ENCODE measurements around the gene SLC19A1. TPM values are rescaled to one million over a fixed set of nuclear protein-coding genes. Genes with fewer than 3 reads are reported as not detected.

SLC19A1 gene
- total and polyA plus RNA-seq, 2 donors (not counting 1 experiment from before 2014, with no cell fraction given) = 1.7 to 2.1 TPM

- no peak overlapping the region for H3K9ac ChIP-seq (ENCODE audit: insufficient read depth, low read length)
- H3K9me3 ChIP-seq (ENCODE audit: control insufficient read depth, insufficient read depth, low read depth, low read length) = no peaks in the 10 kb centered on the region
- H2AFZ ChIP-seq (ENCODE audit: low read length) = no peak overlapping the region
- peaks cover 8% of the 10 kb centered on the region for H3K36me3 ChIP-seq (ENCODE audit: control insufficient read depth, insufficient read depth, low read length)
- DNase-seq (ENCODE audit: low read depth in 2 of 2) = no peak
- H3K27ac ChIP-seq (ENCODE audit: insufficient read depth, low read length) = no peak overlapping the region
- no peak overlapping the region for H3K4me3 ChIP-seq (replicated peaks in 1 of 4; ENCODE audit: control extremely low read depth in 1 of 4, insufficient read depth in 1 of 4, low read depth in 3 of 4, low read length in 4 of 4)
- no peaks in the 10 kb centered on the region for H4K20me1 ChIP-seq (ENCODE audit: control insufficient read depth, extremely low read depth, insufficient read depth, low read length)
- no peaks in the 10 kb centered on the region for H3K27me3 ChIP-seq (ENCODE audit: control insufficient read depth, insufficient read depth, low read length)
- TF ChIP-seq EZH2 (IDR thresholded peaks at IDR 0.05; ENCODE audit: low read length, missing control alignments) (no peak), CTCF (conservative IDR thresholded peaks at IDR 0.05 in 1 of 2, IDR thresholded peaks at IDR 0.05 in 1 of 2; ENCODE audit: low read depth in 1 of 2, low read length in 2 of 2) (no peak)
- H3K4me1 ChIP-seq (ENCODE audit: control insufficient read depth, extremely low read depth, insufficient read depth, low read length) = no peaks in the 10 kb centered on the region
- no peaks in the 10 kb centered on the region for H3K79me2 ChIP-seq (ENCODE audit: control insufficient read depth, insufficient read depth, low read length)
- H3K4me2 ChIP-seq (ENCODE audit: extremely low read depth, insufficient read depth, low read length) = no peak overlapping the region
Measured at GRCh38 chr21:45486443-45487160, 55.6 kb downstream of the SLC19A1 start.

- Histone ChIP-seq H3K4me2 (ENCODE audit: extremely low read depth, insufficient read depth, low read length) (no peak overlapping the region), H2AFZ (ENCODE audit: low read length) (no peak overlapping the region), H3K4me3 (replicated peaks in 1 of 4; ENCODE audit: control extremely low read depth in 1 of 4, insufficient read depth in 1 of 4, low read depth in 3 of 4, low read length in 4 of 4) (no peak overlapping the region), H3K9ac (ENCODE audit: insufficient read depth, low read length) (no peak overlapping the region), H3K27ac (ENCODE audit: insufficient read depth, low read length) (no peak overlapping the region), H3K27me3 (ENCODE audit: control insufficient read depth, insufficient read depth, low read length) (no peaks in the 10 kb centered on the region), H3K36me3 (ENCODE audit: control insufficient read depth, insufficient read depth, low read length) (peaks cover 11% of the 10 kb centered on the region), H3K79me2 (ENCODE audit: control insufficient read depth, insufficient read depth, low read length) (no peaks in the 10 kb centered on the region), H4K20me1 (ENCODE audit: control insufficient read depth, extremely low read depth, insufficient read depth, low read length) (no peaks in the 10 kb centered on the region), H3K4me1 (ENCODE audit: control insufficient read depth, extremely low read depth, insufficient read depth, low read length) (no peaks in the 10 kb centered on the region), H3K9me3 (ENCODE audit: control insufficient read depth, insufficient read depth, low read depth, low read length) (no peaks in the 10 kb centered on the region)
- no peak for DNase-seq (ENCODE audit: low read depth in 2 of 2)
- TF ChIP-seq EZH2 (IDR thresholded peaks at IDR 0.05; ENCODE audit: low read length, missing control alignments) (no peak), CTCF (conservative IDR thresholded peaks at IDR 0.05 in 1 of 2, IDR thresholded peaks at IDR 0.05 in 1 of 2; ENCODE audit: low read depth in 1 of 2, low read length in 2 of 2) (no peak)
Measured at GRCh38 chr21:45485686-45486442, 56.4 kb downstream of the SLC19A1 start.

- no peaks in the 10 kb centered on the region for H3K79me2 ChIP-seq (ENCODE audit: control insufficient read depth, insufficient read depth, low read length)
- no peak overlapping the region for H3K4me3 ChIP-seq (replicated peaks in 1 of 4; ENCODE audit: control extremely low read depth in 1 of 4, insufficient read depth in 1 of 4, low read depth in 3 of 4, low read length in 4 of 4)
- TF ChIP-seq EZH2 (IDR thresholded peaks at IDR 0.05; ENCODE audit: low read length, missing control alignments) (no peak), CTCF (conservative IDR thresholded peaks at IDR 0.05 in 1 of 2, IDR thresholded peaks at IDR 0.05 in 1 of 2; ENCODE audit: low read depth in 1 of 2, low read length in 2 of 2) (no peak)
- no peaks in the 10 kb centered on the region for H3K4me1 ChIP-seq (ENCODE audit: control insufficient read depth, extremely low read depth, insufficient read depth, low read length)
- no peak overlapping the region for H3K9ac ChIP-seq (ENCODE audit: insufficient read depth, low read length)
- H3K27me3 ChIP-seq (ENCODE audit: control insufficient read depth, insufficient read depth, low read length) = no peaks in the 10 kb centered on the region
- H4K20me1 ChIP-seq (ENCODE audit: control insufficient read depth, extremely low read depth, insufficient read depth, low read length) = no peaks in the 10 kb centered on the region
- no peak for DNase-seq (ENCODE audit: low read depth in 2 of 2)
- no peak overlapping the region for H2AFZ ChIP-seq (ENCODE audit: low read length)
- H3K4me2 ChIP-seq (ENCODE audit: extremely low read depth, insufficient read depth, low read length) = no peak overlapping the region
- H3K9me3 ChIP-seq (ENCODE audit: control insufficient read depth, insufficient read depth, low read depth, low read length) = no peaks in the 10 kb centered on the region
- H3K27ac ChIP-seq (ENCODE audit: insufficient read depth, low read length) = no peak overlapping the region
- peaks cover 11% of the 10 kb centered on the region for H3K36me3 ChIP-seq (ENCODE audit: control insufficient read depth, insufficient read depth, low read length)
Measured at GRCh38 chr21:45484318-45484717, 57.9 kb downstream of the SLC19A1 start.
